ENCODE results near the gene NOL11.

Gene NOL11

GRCh38 chr17:67713169-67713568 lies 4.6 kb upstream of the NOL11 start:
- Histone ChIP-seq H3K27ac (replicated peaks) (no peak overlapping the region), H3K27me3 (ENCODE audit: insufficient read depth, poor library complexity, severe bottlenecking) (no peaks in the 10 kb centered on the region), H3K4me3 (replicated peaks; ENCODE audit: insufficient read depth, low read length) (no peak overlapping the region)
- DNase-seq (ENCODE audit: low read depth in 1 of 2, low spot score in 1 of 2), result no peak
- no peak for TF ChIP-seq CTCF (IDR thresholded peaks at IDR 0.05; ENCODE audit: insufficient read depth, low read length)

- TF ChIP-seq SPI1 (IDR thresholded peaks at IDR 0.05; ENCODE audit: borderline replicate concordance, low read depth), result no peak
- TF ChIP-seq CTCF (IDR thresholded peaks at IDR 0.05; ENCODE audit: insufficient read depth, low read length), result no peak
- no peak for TF ChIP-seq REST (IDR thresholded peaks at IDR 0.05; ENCODE audit: insufficient replicate concordance, low read depth)
- DNase-seq (ENCODE audit: low read depth in 1 of 2, low spot score in 1 of 2), result no peak
- Histone ChIP-seq H3K27me3 (ENCODE audit: insufficient read depth, poor library complexity, severe bottlenecking) (no peaks in the 10 kb centered on the region), H3K4me3 (replicated peaks; ENCODE audit: insufficient read depth, low read length) (no peak overlapping the region), H3K27ac (replicated peaks) (no peak overlapping the region; the same call in 1 of the 2 replicates)
Observed at GRCh38 chr17:67716405-67716798, 1.3 kb upstream of the NOL11 start.

- H3K4me3 ChIP-seq (replicated peaks; ENCODE audit: insufficient read depth, low read length), result peak overlapping the region; percentile 41
- TF ChIP-seq GABPA (IDR thresholded peaks at IDR 0.05; ENCODE audit: low read depth) (no peak), REST (IDR thresholded peaks at IDR 0.05; ENCODE audit: insufficient replicate concordance, low read depth) (no peak), SPI1 (IDR thresholded peaks at IDR 0.05; ENCODE audit: borderline replicate concordance, low read depth) (no peak), POLR2AphosphoS5 (IDR thresholded peaks at IDR 0.05; ENCODE audit: low read depth) (no peak), CTCF (IDR thresholded peaks at IDR 0.05; ENCODE audit: insufficient read depth, low read length) (no peak)
- no peaks in the 10 kb centered on the region for H3K27me3 ChIP-seq (ENCODE audit: insufficient read depth, poor library complexity, severe bottlenecking)
- no peak for DNase-seq (ENCODE audit: low read depth in 1 of 2, low spot score in 1 of 2)
- H3K27ac ChIP-seq (replicated peaks), result peak overlapping the region; percentile 87
Observed at GRCh38 chr17:67717192-67717623, 528 bp upstream of the NOL11 start.

GRCh38 chr17:67718325-67718941 lies 697 bp downstream of the NOL11 start:
- peak in 1 of 2 experiments; percentile 36 for DNase-seq (ENCODE audit: low read depth in 1 of 2, low spot score in 1 of 2)
- no peaks in the 10 kb centered on the region for H3K27me3 ChIP-seq (ENCODE audit: insufficient read depth, poor library complexity, severe bottlenecking)
- H3K4me3 ChIP-seq (replicated peaks; ENCODE audit: insufficient read depth, low read length), result peak overlapping the region; percentile 83
- no peak for TF ChIP-seq POLR2AphosphoS5 (IDR thresholded peaks at IDR 0.05; ENCODE audit: low read depth)
- TF ChIP-seq CTCF (IDR thresholded peaks at IDR 0.05; ENCODE audit: insufficient read depth, low read length), result no peak
- no peak for TF ChIP-seq REST (IDR thresholded peaks at IDR 0.05; ENCODE audit: insufficient replicate concordance, low read depth)
- TF ChIP-seq SPI1 (IDR thresholded peaks at IDR 0.05; ENCODE audit: borderline replicate concordance, low read depth), result no peak
- TF ChIP-seq GABPA (IDR thresholded peaks at IDR 0.05; ENCODE audit: low read depth), result no peak
- peak overlapping the region; percentile 87 for H3K27ac ChIP-seq (replicated peaks)

Measured in HL-60 (cell line).